Measurements from ENCODE around the gene ZNF862. TPM values are rescaled to one million over a fixed set of nuclear protein-coding genes. Genes with fewer than 3 reads are reported as not detected.

The ZNF862 gene
- total and polyA plus RNA-seq, 2 of the 13 experiments (the other 11 are each of a cell fraction or from before 2014, with no cell fraction given), result 0.89 to 2.0 TPM

- TF ChIP-seq ZBED4 (CRISPR knock-in tag; IDR thresholded peaks at IDR 0.05; ENCODE audit: borderline replicate concordance) (peak; percentile 77; the same call in 1 of the 2 replicates), PAF1 (CRISPR knock-in tag; IDR thresholded peaks at IDR 0.05) (no peak), PHF8 (CRISPR knock-in tag; IDR thresholded peaks at IDR 0.05) (peak; percentile 66), SNAI1 (CRISPR knock-in tag; IDR thresholded peaks at IDR 0.05; ENCODE audit: borderline replicate concordance) (no peak), NR0B2 (CRISPR knock-in tag; IDR thresholded peaks at IDR 0.05) (peak; percentile 10; the same call in 1 of the 2 replicates), ZBTB25 (CRISPR knock-in tag; IDR thresholded peaks at IDR 0.05) (no peak), NFKBIZ (CRISPR knock-in tag; IDR thresholded peaks at IDR 0.05) (no peak), MXI1 (IDR thresholded peaks at IDR 0.05; ENCODE audit: borderline replicate concordance, low read depth, low read length) (no peak), ARNTL (CRISPR knock-in tag; IDR thresholded peaks at IDR 0.05) (no peak), ZNF451 (CRISPR knock-in tag; IDR thresholded peaks at IDR 0.05) (no peak), ZNF709 (CRISPR knock-in tag; IDR thresholded peaks at IDR 0.05) (peak; percentile 77; the same call in 1 of the 2 replicates), ZNF546 (CRISPR knock-in tag; conservative IDR thresholded peaks at IDR 0.05) (peak; percentile 59; the same call in 1 of the 2 replicates), KLF16 (CRISPR knock-in tag; IDR thresholded peaks at IDR 0.05) (0 out of 4 replicates have a peak, but pooled peaks of 1 of the 2 experiments have one; percentile 17), KLF15 (CRISPR knock-in tag; IDR thresholded peaks at IDR 0.05; ENCODE audit: borderline replicate concordance) (no peak), TOPORS (CRISPR knock-in tag; IDR thresholded peaks at IDR 0.05) (peak; percentile 32; the same call in 1 of the 2 replicates), NFIC (IDR thresholded peaks at IDR 0.05; ENCODE audit: low read length) (no peak), ZBTB1 (CRISPR knock-in tag; IDR thresholded peaks at IDR 0.05; ENCODE audit: borderline replicate concordance) (no peak), ZSCAN31 (CRISPR knock-in tag; IDR thresholded peaks at IDR 0.05; ENCODE audit: low read depth) (peak; percentile 54; the same call in 1 of the 2 replicates), KDM5B (CRISPR knock-in tag; IDR thresholded peaks at IDR 0.05; ENCODE audit: borderline replicate concordance) (peak; percentile 12; the same call in 1 of the 2 replicates), ZNF7 (CRISPR knock-in tag; IDR thresholded peaks at IDR 0.05) (no peak), BRF2 (CRISPR knock-in tag; IDR thresholded peaks at IDR 0.05) (peak; percentile 32; the same call in 1 of the 2 replicates), KDM2A (CRISPR knock-in tag; IDR thresholded peaks at IDR 0.05; ENCODE audit: borderline replicate concordance, low read depth) (peak; percentile 48; the same call in 1 of the 2 replicates), NCOR1 (IDR thresholded peaks at IDR 0.05; ENCODE audit: borderline replicate concordance, low read length) (no peak)
These were observed 35.1 kb downstream of the ZNF862 start, which contains the start of gene ATP6V0E2 (continued) for GRCh38 chr7:149873074-149873969.
